SK-N-SH (cell line): Measurements from ENCODE around the gene SLC34A2. TPM values are rescaled to one million over a fixed set of nuclear protein-coding genes. Genes with fewer than 3 reads are reported as not detected.
A peak's percentile ranks its signal among the peaks of the same experiment; 100 is the strongest.

ENCODE experiments used
- CTCF ChIA-PET: fragments of 300-600, 350-600 bp; formaldehyde crosslinking; extraction: SDS; loops from one replicate; lab custom pipeline; 2021; lab: Yijun Ruan, JAX
- POLR2A ChIA-PET: fragments of 350-600 bp; sonication (Branson Sonifier 250); formaldehyde crosslinking; extraction: SDS; loops from one replicate; lab custom pipeline; 2020; ENCODE audit warnings: antibody characterized with exemption, inconsistent platforms; lab: Yijun Ruan, JAX
- DNase-seq: peaks from one replicate; pipeline ENCODE4 v3.0.0; 2012
- H2AFZ ChIP-seq: fragments of 200-600 bp; sonication (generic); 2 replicates; pipeline ENCODE4 v1.8.1; 2016; ENCODE audit warnings: antibody characterized with exemption, mild to moderate bottlenecking, low read depth
- H3F3A ChIP-seq: fragments of 200-600 bp; sonication (generic); replicated peaks from 2 replicates; pipeline ENCODE3; 2016; ENCODE audit warnings: antibody characterized with exemption, mild to moderate bottlenecking; ENCODE audit not compliant: insufficient read depth
- H3K27ac ChIP-seq, 2 experiments: fragments of 200-500 bp in 1 of 2; fragments of 200-600 bp in 1 of 2; sonication (Bioruptor generic) in 1 of 2; sonication (generic), shearing (Covaris generic) in 1 of 2; 2 replicates each; pipeline versions ENCODE4 v1.5.1 to v1.6.1; 2014 to 2016; ENCODE audit warnings: low read depth in 2 of 2, inconsistent platforms in 1 of 2, low read length in 1 of 2, mild to moderate bottlenecking in 1 of 2, mixed read lengths in 1 of 2
- H3K27me3 ChIP-seq: fragments of 200-600 bp; sonication (generic), shearing (Covaris generic); 2 replicates; pipeline ENCODE4 v1.6.1; 2016; ENCODE audit warnings: mixed run types; ENCODE audit not compliant: insufficient read depth
- H3K36me3 ChIP-seq, 2 experiments: fragments of 200-500 bp in 1 of 2; fragments of 200-600 bp in 1 of 2; sonication (Bioruptor generic) in 1 of 2; sonication (generic) in 1 of 2; replicated peaks in 1 of 2; 2 replicates each; pipeline versions ENCODE3 to v1.5.1; 2014 to 2016; ENCODE audit warnings: low read length in 1 of 2, mild to moderate bottlenecking in 1 of 2; ENCODE audit not compliant: insufficient read depth in 2 of 2, control insufficient read depth in 1 of 2
- H3K4me1 ChIP-seq, 2 experiments: fragments of 200-500 bp in 1 of 2; fragments of 200-600 bp in 1 of 2; sonication (Bioruptor generic) in 1 of 2; sonication (generic), shearing (Covaris generic) in 1 of 2; 2 replicates each; pipeline versions ENCODE4 v1.5.1 to v1.6.1; 2014 to 2016; ENCODE audit warnings: low read depth in 1 of 2, low read length in 1 of 2, mixed run types in 1 of 2; ENCODE audit not compliant: insufficient read depth in 2 of 2, control insufficient read depth in 1 of 2
- H3K4me2 ChIP-seq: fragments of 200-600 bp; sonication (generic), shearing (Covaris generic); 2 replicates; pipeline ENCODE4 v1.6.1; 2017; ENCODE audit warnings: mixed run types
- H3K4me3 ChIP-seq, 2 experiments: fragments of 200-500 bp in 1 of 2; fragments of 200-600 bp in 1 of 2; sonication (Bioruptor generic) in 1 of 2; sonication (generic), shearing (Covaris generic) in 1 of 2; 2 replicates each; pipeline versions ENCODE4 v1.5.1 to v1.8.1; 2014 to 2016; ENCODE audit warnings: low read depth in 2 of 2, inconsistent platforms in 1 of 2, low read length in 1 of 2, mild to moderate bottlenecking in 1 of 2, mixed read lengths in 1 of 2, moderate library complexity in 1 of 2
- H3K79me2 ChIP-seq: fragments of 200-600 bp; sonication (generic); 2 replicates; pipeline ENCODE4 v1.8.1; 2017; ENCODE audit warnings: mild to moderate bottlenecking; ENCODE audit not compliant: insufficient read depth
- H3K9ac ChIP-seq: fragments of 200-600 bp; sonication (generic); 2 replicates; pipeline ENCODE4 v1.6.1; 2017; ENCODE audit warnings: mixed run types
- H3K9me2 ChIP-seq: fragments of 200-600 bp; sonication (generic); 2 replicates; pipeline ENCODE4 v1.6.1; 2017; ENCODE audit warnings: mixed run types
- H3K9me3 ChIP-seq: fragments of 200-600 bp; sonication (generic); 2 replicates; pipeline ENCODE4 v1.6.1; 2017; ENCODE audit warnings: mixed run types, mild to moderate bottlenecking, moderate library complexity
- H4K20me1 ChIP-seq: fragments of 200-600 bp; sonication (generic); 2 replicates; pipeline ENCODE4 v1.6.1; 2017; ENCODE audit warnings: mild to moderate bottlenecking, mixed run types; ENCODE audit not compliant: insufficient read depth
- CTCF ChIP-seq: fragments of 200-600 bp; sonication (generic); IDR thresholded peaks from 2 replicates; pipeline ENCODE4 v1.6.1; 2017; ENCODE audit warnings: antibody characterized with exemption, mild to moderate bottlenecking, moderate library complexity
- ELF1 ChIP-seq: IDR thresholded peaks from 2 replicates; pipeline ENCODE4 v1.4.0; 2012
- FOXM1 ChIP-seq: IDR thresholded peaks from 2 replicates; pipeline ENCODE4 v1.4.0; 2012; ENCODE audit warnings: low read depth, mild to moderate bottlenecking
- GATA2 ChIP-seq: sonication (generic); formaldehyde crosslinking; IDR thresholded peaks from 2 replicates; pipeline ENCODE4 v1.5.0; 2020; ENCODE audit warnings: mild to moderate bottlenecking, missing genetic modification reagents
- JUND ChIP-seq: IDR thresholded peaks from 2 replicates; pipeline ENCODE4 v1.4.0; 2012
- MAX ChIP-seq: IDR thresholded peaks from 2 replicates; pipeline ENCODE4 v1.4.0; 2012; ENCODE audit warnings: low read depth
- MEF2A ChIP-seq: IDR thresholded peaks from 2 replicates; pipeline ENCODE4 v1.4.0; 2012; ENCODE audit warnings: low read depth, borderline replicate concordance
- MXI1 ChIP-seq: IDR thresholded peaks from 2 replicates; pipeline ENCODE4 v1.6.1; 2012; ENCODE audit warnings: mild to moderate bottlenecking, low read depth, low read length, improper control_type of control experiment
- NFIC ChIP-seq: IDR thresholded peaks from 2 replicates; pipeline ENCODE4 v1.4.0; 2012; ENCODE audit warnings: borderline replicate concordance
- NRF1 ChIP-seq: IDR thresholded peaks from 2 replicates; pipeline ENCODE4 v1.6.1; 2012; ENCODE audit warnings: low read depth, mild to moderate bottlenecking, low read length
- RCOR1 ChIP-seq: fragments of 150-350 bp; IDR thresholded peaks from 2 replicates; pipeline ENCODE4 v1.6.1; 2017; ENCODE audit warnings: antibody characterized with exemption, low read length
- REST ChIP-seq: IDR thresholded peaks from 2 replicates; pipeline ENCODE4 v1.6.1; 2012; ENCODE audit warnings: mild to moderate bottlenecking, low read depth, low read length, moderate library complexity
- RXRA ChIP-seq: IDR thresholded peaks from 2 replicates; pipeline ENCODE4 v1.4.0; 2012; ENCODE audit warnings: low read depth, mild to moderate bottlenecking, borderline replicate concordance
- SIN3A ChIP-seq: IDR thresholded peaks from 2 replicates; pipeline ENCODE4 v1.6.1; 2012; ENCODE audit warnings: low read depth, mild to moderate bottlenecking, low read length, moderate library complexity, borderline replicate concordance
- TEAD4 ChIP-seq: IDR thresholded peaks from 2 replicates; pipeline ENCODE4 v1.4.0; 2012; ENCODE audit warnings: mild to moderate bottlenecking, borderline replicate concordance; ENCODE audit not compliant: insufficient read depth
- USF1 ChIP-seq: IDR thresholded peaks from 2 replicates; pipeline ENCODE4 v1.4.0; 2012; ENCODE audit warnings: low read depth, borderline replicate concordance
- WGBS: methylation state at CpG from one replicate; pipeline ENCODE4 v1.1.6; 2017; ENCODE audit warnings: low lambda C conversion rate; 5-methylcytosine and 5-hydroxymethylcytosine counted together
- polyA plus RNA-seq, 3 experiments: library from polyadenylated mRNA; depleted of rRNA; stranded (reverse); fragments of >200 nt; gene quantifications; 2 replicates each; pipeline ENCODE4 v1.2.3, GENCODE V29; 2012

Gene SLC34A2
- polyA plus RNA-seq, 1 of the 3 experiments (the other 2 are of a cell fraction) = not detected

- Histone ChIP-seq H3K4me1 (no peaks in the 10 kb centered on the region), H3K79me2 (no peaks in the 10 kb centered on the region), H3K36me3 (no peaks in the 10 kb centered on the region), H3K27ac (no peak overlapping the region), H3K4me2 (no peak overlapping the region), H3K9me2 (no peaks in the 10 kb centered on the region), H3K9ac (no peak overlapping the region), H3K27me3 (no peaks in the 10 kb centered on the region; the same call in 1 of the 2 replicates), H2AFZ (no peak overlapping the region), H3F3A (no peaks in the 10 kb centered on the region), H3K4me3 (no peak overlapping the region), H4K20me1 (no peaks in the 10 kb centered on the region), H3K9me3 (no peaks in the 10 kb centered on the region)
- ChIA-PET CTCF (no interaction called here), POLR2A (no interaction called here)
- 28% methylated on average over 5 of the region's 5 CpGs for WGBS
- DNase-seq = no peak
- TF ChIP-seq RCOR1 (no peak), REST (no peak), CTCF (peak; percentile 11; the same call in 1 of the 2 replicates), ELF1 (no peak), FOXM1 (no peak)
These were observed 47.2 kb downstream of the SLC34A2 start for GRCh38 chr4:25702848-25703247.

- no peak overlapping the region for H2AFZ ChIP-seq
- WGBS = 13% methylated on average over 3 of the region's 3 CpGs
- no peaks in the 10 kb centered on the region for H3K79me2 ChIP-seq
- H3K9me2 ChIP-seq = no peaks in the 10 kb centered on the region
- no peak overlapping the region for H3K4me2 ChIP-seq
- ChIA-PET POLR2A (no interaction called here), CTCF (interaction anchor here (0.9 kb wide), 1 partner anchor 263 kb away, joined by 3 read pairs; no protein-coding TSS in a partner anchor)
- H3K36me3 ChIP-seq = no peaks in the 10 kb centered on the region
- H4K20me1 ChIP-seq = no peaks in the 10 kb centered on the region
- H3K27ac ChIP-seq = no peak overlapping the region
- H3F3A ChIP-seq = no peaks in the 10 kb centered on the region
- no peak overlapping the region for H3K9ac ChIP-seq
- no peak overlapping the region for H3K4me3 ChIP-seq
- DNase-seq = no peak
- no peak for TF ChIP-seq NRF1
- TF ChIP-seq NFIC = no peak
- TF ChIP-seq ELF1 = no peak
- TF ChIP-seq MAX = no peak
- TF ChIP-seq SIN3A = no peak
- TF ChIP-seq MXI1 = no peak
- no peak for TF ChIP-seq MEF2A
- no peak for TF ChIP-seq GATA2
- TF ChIP-seq RXRA = no peak
- no peak for TF ChIP-seq TEAD4
- no peak for TF ChIP-seq JUND
- no peak for TF ChIP-seq RCOR1
- no peak for TF ChIP-seq USF1
- no peaks in the 10 kb centered on the region for H3K4me1 ChIP-seq
- H3K9me3 ChIP-seq = no peaks in the 10 kb centered on the region
- H3K27me3 ChIP-seq = no peaks in the 10 kb centered on the region; the same call in 1 of the 2 replicates
These were observed 48.2 kb downstream of the SLC34A2 start for GRCh38 chr4:25703731-25704388.
